Measurements from ENCODE around the gene OFD1. TPM values are rescaled to one million over a fixed set of nuclear protein-coding genes. Genes with fewer than 3 reads are reported as not detected.

The OFD1 gene
- total RNA-seq, 1 experiment from 2014 or later, result 28.4 TPM

- no peak overlapping the region for H3K27ac ChIP-seq
- H3K4me1 ChIP-seq, result peaks cover 26% of the 10 kb centered on the region
- H3K27me3 ChIP-seq, result no peaks in the 10 kb centered on the region
- no peak for DNase-seq
- H3K9me3 ChIP-seq (replicated peaks), result no peaks in the 10 kb centered on the region
- peaks cover 9% of the 10 kb centered on the region; the same call in 1 of the 2 replicates for H3K36me3 ChIP-seq
- no peak overlapping the region for H3K4me3 ChIP-seq
Measured at GRCh38 chrX:13695601-13696115, 38.9 kb upstream of the OFD1 start.

- Histone ChIP-seq H3K9me3 (replicated peaks) (no peaks in the 10 kb centered on the region), H3K4me1 (peaks cover 24% of the 10 kb centered on the region), H3K27me3 (no peaks in the 10 kb centered on the region), H3K27ac (no peak overlapping the region), H3K36me3 (peaks cover 9% of the 10 kb centered on the region; the same call in 1 of the 2 replicates), H3K4me3 (no peak overlapping the region)
- no peak for DNase-seq
Measured at GRCh38 chrX:13697455-13697854, 37.1 kb upstream of the OFD1 start.

- no peaks in the 10 kb centered on the region for H3K27me3 ChIP-seq
- H3K27ac ChIP-seq, result no peak overlapping the region
- H3K9me3 ChIP-seq (replicated peaks), result no peaks in the 10 kb centered on the region
- DNase-seq, result no peak
- H3K4me3 ChIP-seq, result no peak overlapping the region
- peaks cover 19% of the 10 kb centered on the region for H3K4me1 ChIP-seq
- H3K36me3 ChIP-seq, result peaks cover 9% of the 10 kb centered on the region; the same call in 1 of the 2 replicates
Measured at GRCh38 chrX:13697976-13698375, 36.6 kb upstream of the OFD1 start.

- no peak overlapping the region for H3K4me3 ChIP-seq
- H3K36me3 ChIP-seq, result peaks cover 9% of the 10 kb centered on the region; the same call in 1 of the 2 replicates
- H3K27ac ChIP-seq, result no peak overlapping the region
- H3K4me1 ChIP-seq, result peaks cover 15% of the 10 kb centered on the region
- no peaks in the 10 kb centered on the region for H3K9me3 ChIP-seq (replicated peaks)
- H3K27me3 ChIP-seq, result no peaks in the 10 kb centered on the region
- no peak for DNase-seq
Measured at GRCh38 chrX:13698432-13698831, 36.1 kb upstream of the OFD1 start.

- H3K36me3 ChIP-seq, result peaks cover 15% of the 10 kb centered on the region
- H3K9me3 ChIP-seq (replicated peaks), result no peaks in the 10 kb centered on the region
- no peak overlapping the region for H3K27ac ChIP-seq
- H3K4me3 ChIP-seq, result no peak overlapping the region
- H3K4me1 ChIP-seq, result peaks cover 6% of the 10 kb centered on the region
- no peaks in the 10 kb centered on the region for H3K27me3 ChIP-seq
- no peak for DNase-seq
Measured at GRCh38 chrX:13699183-13699826, 35.2 kb upstream of the OFD1 start.

- Histone ChIP-seq H3K36me3 (peaks cover 15% of the 10 kb centered on the region), H3K9me3 (replicated peaks) (no peaks in the 10 kb centered on the region), H3K4me1 (no peaks in the 10 kb centered on the region), H3K4me3 (no peak overlapping the region), H3K27ac (no peak overlapping the region), H3K27me3 (no peaks in the 10 kb centered on the region)
- DNase-seq, result no peak
Measured at GRCh38 chrX:13700380-13700779, 34.2 kb upstream of the OFD1 start.

GRCh38 chrX:13702111-13702789 is 32.3 kb upstream of the OFD1 start:
- no peak overlapping the region for H3K27ac ChIP-seq
- H3K4me1 ChIP-seq, result no peaks in the 10 kb centered on the region
- no peak overlapping the region for H3K4me3 ChIP-seq
- no peak for DNase-seq
- peaks cover 28% of the 10 kb centered on the region for H3K36me3 ChIP-seq
- H3K9me3 ChIP-seq (replicated peaks), result no peaks in the 10 kb centered on the region
- H3K27me3 ChIP-seq, result no peaks in the 10 kb centered on the region

- H3K9me3 ChIP-seq (replicated peaks), result no peaks in the 10 kb centered on the region
- no peak overlapping the region for H3K4me3 ChIP-seq
- H3K27me3 ChIP-seq, result no peaks in the 10 kb centered on the region
- no peaks in the 10 kb centered on the region for H3K4me1 ChIP-seq
- peaks cover 32% of the 10 kb centered on the region for H3K36me3 ChIP-seq
- no peak for DNase-seq
- H3K27ac ChIP-seq, result no peak overlapping the region
Measured at GRCh38 chrX:13703135-13703534, 31.4 kb upstream of the OFD1 start.

- Histone ChIP-seq H3K36me3 (peaks cover 30% of the 10 kb centered on the region), H3K4me1 (no peaks in the 10 kb centered on the region), H3K9me3 (replicated peaks) (no peaks in the 10 kb centered on the region), H3K27ac (no peak overlapping the region), H3K27me3 (no peaks in the 10 kb centered on the region), H3K4me3 (no peak overlapping the region)
- no peak for DNase-seq
Measured at GRCh38 chrX:13703589-13703988, 31.0 kb upstream of the OFD1 start.

- H3K36me3 ChIP-seq, result peaks cover 64% of the 10 kb centered on the region
Measured at GRCh38 chrX:13711141-13711540, 23.4 kb upstream of the OFD1 start.

GRCh38 chrX:13716455-13716854 is 18.1 kb upstream of the OFD1 start:
- Histone ChIP-seq H3K27ac (no peak overlapping the region), H3K27me3 (no peaks in the 10 kb centered on the region), H3K36me3 (peaks cover 56% of the 10 kb centered on the region), H3K9me3 (replicated peaks) (no peaks in the 10 kb centered on the region), H3K4me3 (no peak overlapping the region), H3K4me1 (peaks cover 18% of the 10 kb centered on the region)
- no peak for DNase-seq

More at GRCh38 chrX:13711141-13711540, 23.4 kb upstream of the OFD1 start:
- Histone ChIP-seq H3K9me3 (replicated peaks) (no peaks in the 10 kb centered on the region), H3K27me3 (no peaks in the 10 kb centered on the region), H3K27ac (no peak overlapping the region), H3K4me3 (no peak overlapping the region), H3K4me1 (no peaks in the 10 kb centered on the region)
- DNase-seq, result no peak

- Histone ChIP-seq H3K9me3 (replicated peaks) (no peaks in the 10 kb centered on the region), H3K27me3 (no peaks in the 10 kb centered on the region), H3K36me3 (peaks cover 53% of the 10 kb centered on the region), H3K27ac (no peak overlapping the region), H3K4me3 (no peak overlapping the region), H3K4me1 (peaks cover 22% of the 10 kb centered on the region)
- DNase-seq, result no peak
Measured at GRCh38 chrX:13716905-13717304, 17.6 kb upstream of the OFD1 start.

GRCh38 chrX:13717700-13718472 is 16.7 kb upstream of the OFD1 start:
- no peak overlapping the region for H3K27ac ChIP-seq
- no peaks in the 10 kb centered on the region for H3K9me3 ChIP-seq (replicated peaks)
- no peak for DNase-seq
- H3K27me3 ChIP-seq, result no peaks in the 10 kb centered on the region
- peaks cover 50% of the 10 kb centered on the region for H3K36me3 ChIP-seq
- H3K4me3 ChIP-seq, result no peak overlapping the region
- peaks cover 23% of the 10 kb centered on the region for H3K4me1 ChIP-seq

GRCh38 chrX:13719192-13719856 is 15.2 kb upstream of the OFD1 start:
- no peaks in the 10 kb centered on the region for H3K27me3 ChIP-seq
- no peak for DNase-seq
- H3K27ac ChIP-seq, result no peak overlapping the region
- peaks cover 23% of the 10 kb centered on the region for H3K4me1 ChIP-seq
- no peaks in the 10 kb centered on the region for H3K9me3 ChIP-seq (replicated peaks)
- no peak overlapping the region for H3K4me3 ChIP-seq
- H3K36me3 ChIP-seq, result peaks cover 43% of the 10 kb centered on the region
